NT2/D1 (cell line): ENCODE results near the gene RTTN.

Experiments
- SUZ12 ChIP-seq: IDR thresholded peaks from 2 replicates; pipeline ENCODE4 v1.6.1; 2011; ENCODE audit not compliant: insufficient read length, insufficient read depth; ENCODE audit errors: extremely low read depth
- YY1 ChIP-seq: IDR thresholded peaks from 2 replicates; pipeline ENCODE4 v1.6.1; 2011; ENCODE audit not compliant: insufficient read length, insufficient read depth
- ZNF274 ChIP-seq: IDR thresholded peaks from 2 replicates; pipeline ENCODE4 v1.6.1; 2011; ENCODE audit warnings: mild to moderate bottlenecking, low read depth, low read length

GRCh38 chr18:70188113-70188512, 17.4 kb downstream of the RTTN start:
- TF ChIP-seq ZNF274 (no peak), YY1 (no peak), SUZ12 (no peak)
